ENCODE results near the gene WWOX. TPM values are rescaled to one million over a fixed set of nuclear protein-coding genes. Genes with fewer than 3 reads are reported as not detected.

The WWOX gene
- total RNA-seq, 2 donors from 2014 or later = 30.0 to 35.4 TPM

- WGBS, 2 experiments (ENCODE audit: insufficient coverage in 1 of 2, insufficient read length in 1 of 2) = 80 to 82% methylated on average over 7 to 13 of the region's 13 CpGs
- H3K4me1 ChIP-seq (ENCODE audit: control insufficient read depth, insufficient read depth, low read length) = peaks cover 9% of the 10 kb centered on the region
- Mint-ChIP-seq H3K4me1 (peaks cover 27% of the 10 kb centered on the region), H3K27me3 (ENCODE audit: insufficient read depth) (peaks cover 14% of the 10 kb centered on the region), H3K9me3 (no peaks in the 10 kb centered on the region), H3K27ac (no peak overlapping the region), H3K4me3 (no peak overlapping the region), H3K36me3 (ENCODE audit: low read depth) (no peaks in the 10 kb centered on the region)
- TF ChIP-seq CTCF (conservative IDR thresholded peaks at IDR 0.05) = peak; percentile 68
- no peak overlapping the region for H3K27ac ChIP-seq (ENCODE audit: low read depth, low read length)
- no peak overlapping the region for H3K4me3 ChIP-seq (ENCODE audit: low read length)
- no peaks in the 10 kb centered on the region for H3K9me3 ChIP-seq (ENCODE audit: control insufficient read depth, low read length)
- no peaks in the 10 kb centered on the region for H3K27me3 ChIP-seq (ENCODE audit: control insufficient read depth, insufficient read depth, low read length, poor library complexity, severe bottlenecking)
- H3K9ac ChIP-seq (ENCODE audit: extremely low read depth, low read length, poor library complexity, severe bottlenecking) = no peak overlapping the region
- DNase-seq = peak; percentile 85
- no peaks in the 10 kb centered on the region for H3K36me3 ChIP-seq (ENCODE audit: control insufficient read depth, insufficient read depth, low read length)
Measured at GRCh38 chr16:78249056-78249455, 149.6 kb downstream of the WWOX start.

GRCh38 chr16:78249832-78250231 is 150.4 kb downstream of the WWOX start:
- Mint-ChIP-seq H3K9me3 (no peaks in the 10 kb centered on the region), H3K27ac (no peak overlapping the region), H3K4me1 (peaks cover 20% of the 10 kb centered on the region), H3K4me3 (no peak overlapping the region), H3K36me3 (ENCODE audit: low read depth) (no peaks in the 10 kb centered on the region), H3K27me3 (ENCODE audit: insufficient read depth) (peaks cover 14% of the 10 kb centered on the region)
- Histone ChIP-seq H3K4me3 (ENCODE audit: low read length) (no peak overlapping the region), H3K27me3 (ENCODE audit: control insufficient read depth, insufficient read depth, low read length, poor library complexity, severe bottlenecking) (no peaks in the 10 kb centered on the region), H3K36me3 (ENCODE audit: control insufficient read depth, insufficient read depth, low read length) (no peaks in the 10 kb centered on the region), H3K9ac (ENCODE audit: extremely low read depth, low read length, poor library complexity, severe bottlenecking) (no peak overlapping the region), H3K4me1 (ENCODE audit: control insufficient read depth, insufficient read depth, low read length) (peaks cover 9% of the 10 kb centered on the region), H3K9me3 (ENCODE audit: control insufficient read depth, low read length) (no peaks in the 10 kb centered on the region), H3K27ac (ENCODE audit: low read depth, low read length) (no peak overlapping the region)
- no peak for DNase-seq
- no peak for TF ChIP-seq CTCF (conservative IDR thresholded peaks at IDR 0.05)
- WGBS, 2 experiments (ENCODE audit: insufficient coverage in 1 of 2, insufficient read length in 1 of 2) = 86 to 100% methylated on average over 1 to 3 of the region's 3 CpGs

- WGBS, 2 experiments (ENCODE audit: insufficient coverage in 1 of 2, insufficient read length in 1 of 2) = 93 to 97% methylated on average over 5 of the region's 5 CpGs
- no peak overlapping the region for H3K4me3 Mint-ChIP-seq
- H3K36me3 Mint-ChIP-seq (ENCODE audit: low read depth) = no peaks in the 10 kb centered on the region
- H3K4me1 Mint-ChIP-seq = peaks cover 10% of the 10 kb centered on the region
- no peaks in the 10 kb centered on the region for H3K27me3 ChIP-seq (ENCODE audit: control insufficient read depth, insufficient read depth, low read length, poor library complexity, severe bottlenecking)
- no peak overlapping the region for H3K27ac ChIP-seq (ENCODE audit: low read depth, low read length)
- no peaks in the 10 kb centered on the region for H3K9me3 ChIP-seq (ENCODE audit: control insufficient read depth, low read length)
- peaks cover 6% of the 10 kb centered on the region for H3K27me3 Mint-ChIP-seq (ENCODE audit: insufficient read depth)
- no peak overlapping the region for H3K4me3 ChIP-seq (ENCODE audit: low read length)
- DNase-seq = no peak
- no peaks in the 10 kb centered on the region for H3K9me3 Mint-ChIP-seq
- no peak overlapping the region for H3K9ac ChIP-seq (ENCODE audit: extremely low read depth, low read length, poor library complexity, severe bottlenecking)
- no peaks in the 10 kb centered on the region for H3K36me3 ChIP-seq (ENCODE audit: control insufficient read depth, insufficient read depth, low read length)
- H3K27ac Mint-ChIP-seq = no peak overlapping the region
- H3K4me1 ChIP-seq (ENCODE audit: control insufficient read depth, insufficient read depth, low read length) = peaks cover 5% of the 10 kb centered on the region
- no peak for TF ChIP-seq CTCF (conservative IDR thresholded peaks at IDR 0.05)
Measured at GRCh38 chr16:78251115-78251514, 151.7 kb downstream of the WWOX start.

All from endodermal cell (in vitro differentiated cells).